ENCODE measurements around the gene AGPAT2. TPM values are rescaled to one million over a fixed set of nuclear protein-coding genes. Genes with fewer than 3 reads are reported as not detected.

Gene AGPAT2
- total and polyA plus RNA-seq, 2 donors (not counting 1 experiment from before 2014, with no cell fraction given) = 25.1 to 43.3 TPM

DNA sequence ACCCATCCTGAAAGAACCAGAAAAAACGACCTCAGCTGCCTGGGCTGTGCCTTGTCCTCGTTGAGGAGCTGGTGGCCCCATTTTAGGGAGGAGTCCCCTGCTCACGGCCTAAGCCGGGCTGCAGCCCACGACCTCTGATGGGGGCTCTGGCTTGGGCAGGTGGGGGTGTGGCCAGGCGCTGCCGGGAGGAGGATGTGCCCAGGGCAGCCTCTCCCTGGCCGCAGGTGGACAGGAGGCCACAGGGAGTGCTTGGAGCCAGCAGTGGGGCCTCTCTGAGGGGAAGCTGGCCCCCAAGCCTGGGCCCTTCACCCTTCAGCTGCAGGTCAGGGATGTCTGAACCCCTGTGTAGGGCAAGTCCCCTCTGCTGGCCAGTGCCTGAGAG lies 27.6 kb upstream of the AGPAT2 start:
- H4K20me1 ChIP-seq (ENCODE audit: control insufficient read depth, extremely low read depth, insufficient read depth, low read length) = no peaks in the 10 kb centered on the region
- no peak overlapping the region for H3K27ac ChIP-seq (ENCODE audit: insufficient read depth, low read length)
- H3K36me3 ChIP-seq (ENCODE audit: control insufficient read depth, insufficient read depth, low read length) = no peaks in the 10 kb centered on the region
- no peaks in the 10 kb centered on the region for H3K4me1 ChIP-seq (ENCODE audit: control insufficient read depth, extremely low read depth, insufficient read depth, low read length)
- no peaks in the 10 kb centered on the region for H3K9me3 ChIP-seq (ENCODE audit: control insufficient read depth, insufficient read depth, low read depth, low read length)
- H3K27me3 ChIP-seq (ENCODE audit: control insufficient read depth, insufficient read depth, low read length) = peaks cover 4% of the 10 kb centered on the region
- no peak overlapping the region for H2AFZ ChIP-seq (ENCODE audit: low read length)
- no peak for DNase-seq (ENCODE audit: low read depth in 2 of 2)
- H3K9ac ChIP-seq (ENCODE audit: insufficient read depth, low read length) = no peak overlapping the region
- H3K4me3 ChIP-seq (replicated peaks in 1 of 4; ENCODE audit: control extremely low read depth in 1 of 4, insufficient read depth in 1 of 4, low read depth in 3 of 4, low read length in 4 of 4) = no peak overlapping the region
- no peak overlapping the region for H3K4me2 ChIP-seq (ENCODE audit: extremely low read depth, insufficient read depth, low read length)
- no peak for TF ChIP-seq CTCF (conservative IDR thresholded peaks at IDR 0.05 in 1 of 2, IDR thresholded peaks at IDR 0.05 in 1 of 2; ENCODE audit: low read depth in 1 of 2, low read length in 2 of 2)
- TF ChIP-seq EZH2 (IDR thresholded peaks at IDR 0.05; ENCODE audit: low read length, missing control alignments) = no peak
- no peaks in the 10 kb centered on the region for H3K79me2 ChIP-seq (ENCODE audit: control insufficient read depth, insufficient read depth, low read length)

DNA sequence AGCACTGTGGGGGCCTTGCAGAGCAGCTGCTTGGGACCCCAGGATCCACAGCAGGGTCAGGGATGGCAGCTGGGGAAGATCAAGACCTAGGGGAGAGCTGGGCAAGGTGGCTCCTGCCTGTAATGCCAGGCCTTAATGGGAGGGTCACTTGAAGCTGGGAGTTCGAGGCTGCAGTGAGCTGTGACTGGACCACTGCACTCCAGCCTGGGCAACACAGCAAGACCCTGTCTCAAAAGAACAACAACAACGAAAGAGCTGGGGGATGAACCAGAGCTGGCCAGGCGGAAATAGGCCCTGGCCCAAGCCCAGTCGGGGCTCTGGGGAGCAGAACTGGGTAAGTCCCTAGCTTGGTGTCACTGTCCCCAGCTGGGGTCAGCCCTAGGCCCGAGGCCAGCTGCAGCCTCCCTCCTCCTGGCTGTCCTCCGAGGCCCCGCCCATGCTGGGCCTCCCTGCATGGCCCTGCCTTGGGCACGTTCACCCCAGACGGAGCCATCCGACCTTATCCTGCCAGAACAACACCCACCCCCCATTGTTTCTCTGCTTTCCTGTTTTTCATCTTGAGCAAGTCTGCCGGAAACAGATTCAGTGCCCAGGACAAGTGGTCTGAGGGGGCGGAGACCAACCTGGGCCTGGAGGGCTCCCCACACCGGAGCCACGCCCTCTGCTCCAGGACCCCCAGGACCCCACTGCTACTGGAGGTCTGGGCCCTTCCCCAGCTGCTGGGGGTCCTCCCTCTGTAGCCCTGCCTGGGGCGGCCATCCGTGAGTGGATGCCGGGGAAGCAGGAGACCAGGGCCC lies 27.0 kb upstream of the AGPAT2 start:
- Histone ChIP-seq H3K9me3 (ENCODE audit: control insufficient read depth, insufficient read depth, low read depth, low read length) (no peaks in the 10 kb centered on the region), H4K20me1 (ENCODE audit: control insufficient read depth, extremely low read depth, insufficient read depth, low read length) (no peaks in the 10 kb centered on the region), H3K27me3 (ENCODE audit: control insufficient read depth, insufficient read depth, low read length) (peaks cover 4% of the 10 kb centered on the region), H3K27ac (ENCODE audit: insufficient read depth, low read length) (no peak overlapping the region), H3K4me1 (ENCODE audit: control insufficient read depth, extremely low read depth, insufficient read depth, low read length) (no peaks in the 10 kb centered on the region), H3K4me3 (replicated peaks in 1 of 4; ENCODE audit: control extremely low read depth in 1 of 4, insufficient read depth in 1 of 4, low read depth in 3 of 4, low read length in 4 of 4) (no peak overlapping the region), H3K9ac (ENCODE audit: insufficient read depth, low read length) (no peak overlapping the region), H3K79me2 (ENCODE audit: control insufficient read depth, insufficient read depth, low read length) (no peaks in the 10 kb centered on the region), H3K36me3 (ENCODE audit: control insufficient read depth, insufficient read depth, low read length) (no peaks in the 10 kb centered on the region), H3K4me2 (ENCODE audit: extremely low read depth, insufficient read depth, low read length) (no peak overlapping the region), H2AFZ (ENCODE audit: low read length) (no peak overlapping the region)
- no peak for TF ChIP-seq EZH2 (IDR thresholded peaks at IDR 0.05; ENCODE audit: low read length, missing control alignments)
- no peak for TF ChIP-seq CTCF (conservative IDR thresholded peaks at IDR 0.05 in 1 of 2, IDR thresholded peaks at IDR 0.05 in 1 of 2; ENCODE audit: low read depth in 1 of 2, low read length in 2 of 2)
- no peak for DNase-seq (ENCODE audit: low read depth in 2 of 2)

DNA sequence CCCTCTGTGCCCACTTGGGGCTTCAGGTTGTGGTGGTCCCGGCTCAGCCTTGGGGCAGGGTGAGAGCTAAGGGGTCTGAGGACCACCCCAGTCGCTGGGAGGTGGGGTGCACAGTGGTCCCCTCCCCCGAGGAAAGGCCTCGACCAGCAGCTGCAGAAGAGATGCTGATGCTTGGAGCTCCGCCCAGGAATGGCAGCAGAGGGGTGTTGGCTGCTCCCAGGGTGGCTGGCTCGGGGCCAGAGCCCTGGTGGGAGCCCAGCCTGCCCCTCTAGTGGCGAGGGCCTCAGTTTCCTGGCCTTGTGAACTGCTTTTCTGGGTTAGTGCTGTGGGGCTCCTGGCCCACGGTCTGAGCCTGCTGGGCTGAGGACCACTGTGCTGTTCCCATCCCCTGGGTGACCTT lies 26.3 kb upstream of the AGPAT2 start:
- no peak overlapping the region for H3K27ac ChIP-seq (ENCODE audit: insufficient read depth, low read length)
- H3K4me1 ChIP-seq (ENCODE audit: control insufficient read depth, extremely low read depth, insufficient read depth, low read length) = no peaks in the 10 kb centered on the region
- no peaks in the 10 kb centered on the region for H3K79me2 ChIP-seq (ENCODE audit: control insufficient read depth, insufficient read depth, low read length)
- H3K4me3 ChIP-seq (replicated peaks in 1 of 4; ENCODE audit: control extremely low read depth in 1 of 4, insufficient read depth in 1 of 4, low read depth in 3 of 4, low read length in 4 of 4) = no peak overlapping the region
- no peaks in the 10 kb centered on the region for H4K20me1 ChIP-seq (ENCODE audit: control insufficient read depth, extremely low read depth, insufficient read depth, low read length)
- no peaks in the 10 kb centered on the region for H3K9me3 ChIP-seq (ENCODE audit: control insufficient read depth, insufficient read depth, low read depth, low read length)
- no peak for TF ChIP-seq CTCF (conservative IDR thresholded peaks at IDR 0.05 in 1 of 2, IDR thresholded peaks at IDR 0.05 in 1 of 2; ENCODE audit: low read depth in 1 of 2, low read length in 2 of 2)
- TF ChIP-seq EZH2 (IDR thresholded peaks at IDR 0.05; ENCODE audit: low read length, missing control alignments) = no peak
- DNase-seq (ENCODE audit: low read depth in 2 of 2) = no peak
- no peak overlapping the region for H2AFZ ChIP-seq (ENCODE audit: low read length)
- no peak overlapping the region for H3K4me2 ChIP-seq (ENCODE audit: extremely low read depth, insufficient read depth, low read length)
- no peaks in the 10 kb centered on the region for H3K36me3 ChIP-seq (ENCODE audit: control insufficient read depth, insufficient read depth, low read length)
- no peak overlapping the region for H3K9ac ChIP-seq (ENCODE audit: insufficient read depth, low read length)
- H3K27me3 ChIP-seq (ENCODE audit: control insufficient read depth, insufficient read depth, low read length) = peaks cover 4% of the 10 kb centered on the region

Measured in fibroblast of lung (primary cell).